ENCODE results near the gene GFPT1.

GFPT1 gene

GRCh38 chr2:69285379-69285894 lies 101.6 kb downstream of the GFPT1 start:
- DNase-seq: no peak

DNA sequence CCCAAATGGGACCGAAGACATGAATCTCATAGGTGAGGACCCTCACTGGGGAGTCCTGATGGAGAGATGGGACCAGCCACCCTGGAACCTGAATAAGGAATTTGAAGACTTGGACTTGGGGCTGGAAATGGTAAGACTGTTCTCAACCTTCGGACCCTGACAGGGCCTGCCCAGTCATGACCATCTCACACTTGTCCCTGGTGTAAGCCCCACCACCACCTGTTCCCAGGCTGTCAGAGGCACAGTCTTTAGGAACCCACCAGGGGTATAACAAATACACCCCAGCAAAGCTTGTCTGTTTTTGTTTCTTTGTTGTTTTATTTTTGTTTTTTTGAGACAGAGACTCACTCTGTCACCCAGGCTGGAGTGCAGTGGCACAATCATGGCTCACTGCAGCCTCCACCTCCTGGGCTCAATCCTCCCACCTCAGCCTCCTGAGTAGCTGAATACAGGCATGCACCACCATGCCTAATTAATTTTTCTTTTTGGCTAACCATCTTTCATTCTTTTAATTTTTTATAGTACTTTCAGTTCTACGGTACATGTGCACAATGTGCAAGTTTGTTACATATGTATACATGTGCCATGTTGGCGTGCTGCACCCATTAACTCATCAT lies 106.1 kb downstream of the GFPT1 start:
- no peak for DNase-seq

- DNase-seq: no peak
Observed at GRCh38 chr2:69279931-69280681, 106.9 kb downstream of the GFPT1 start.

GRCh38 chr2:69279211-69279610 lies 107.8 kb downstream of the GFPT1 start:
- no peak for DNase-seq

- no peak for DNase-seq
Observed at GRCh38 chr2:69278366-69278765, 108.7 kb downstream of the GFPT1 start.

DNA sequence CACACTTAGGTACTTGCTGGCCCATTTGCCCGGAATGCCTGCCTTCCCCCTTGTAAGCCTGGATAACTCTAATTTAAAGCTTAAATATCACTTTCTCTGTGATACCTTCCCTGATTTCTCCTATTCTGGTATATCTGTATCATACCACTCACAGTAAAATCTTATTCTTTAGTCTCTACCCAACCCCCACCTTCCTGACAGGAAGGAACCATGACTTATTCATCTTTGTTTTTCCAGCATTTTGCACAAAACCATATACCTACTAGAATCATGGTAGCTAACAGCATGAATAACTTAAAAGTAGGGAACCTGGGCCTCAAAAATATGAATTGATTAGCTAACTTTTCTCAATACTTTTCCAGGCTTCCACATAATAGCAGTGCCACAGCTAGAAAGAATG lies 111.5 kb downstream of the GFPT1 start:
- no peak for DNase-seq

- DNase-seq: peak; percentile 18
Observed at GRCh38 chr2:69272803-69273471, 114.1 kb downstream of the GFPT1 start.

DNA sequence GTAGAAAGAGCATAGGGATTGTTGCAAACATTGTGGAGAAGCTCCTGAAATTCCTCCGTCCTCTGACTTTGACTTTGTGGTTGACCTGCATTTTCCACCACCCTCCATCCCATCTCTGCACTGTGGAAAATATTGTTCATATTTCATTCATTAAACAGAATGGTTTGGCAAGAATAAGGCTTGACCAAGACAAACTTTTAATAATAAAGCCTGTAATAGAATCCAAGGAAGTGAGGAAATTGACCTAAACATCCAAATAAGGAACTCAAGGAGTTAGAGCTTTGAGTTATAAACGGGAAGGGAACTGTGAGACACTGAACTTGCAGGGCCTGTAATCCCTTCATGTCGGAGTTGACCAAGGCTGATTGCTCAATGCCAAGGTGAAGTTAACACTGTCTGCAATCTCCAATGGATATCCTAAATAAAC lies 115.2 kb downstream of the GFPT1 start:
- no peak for DNase-seq

All from eye (tissue), 1 donor.